ENCODE data around the gene VWA8. TPM values are rescaled to one million over a fixed set of nuclear protein-coding genes. Genes with fewer than 3 reads are reported as not detected.

Gene VWA8
- total and polyA plus RNA-seq, 12 donors, result 7.5 to 71.6 (median 54.3) TPM

GRCh38 chr13:41586216-41586615 is 374.7 kb downstream of the VWA8 start:
- no peak for DNase-seq
- Histone ChIP-seq H3K27me3 (no peaks in the 10 kb centered on the region), H3K9me3 (no peaks in the 10 kb centered on the region), H3K27ac (no peak overlapping the region), H3K4me1 (peaks cover 0 to 12% (median 0%) of the 10 kb centered on the region in 9 donors), H3K36me3 (peaks cover 0 to 69% (median 4%) of the 10 kb centered on the region in 9 donors), H3K4me3 (no peak overlapping the region)
- intact Hi-C loops (cut with DNase I), result no loop called here
- ATAC-seq, result no peak
- WGBS, 2 donors, result 87 to 90% methylated on average over 4 of the region's 4 CpGs
- TF ChIP-seq, protein P1, sequence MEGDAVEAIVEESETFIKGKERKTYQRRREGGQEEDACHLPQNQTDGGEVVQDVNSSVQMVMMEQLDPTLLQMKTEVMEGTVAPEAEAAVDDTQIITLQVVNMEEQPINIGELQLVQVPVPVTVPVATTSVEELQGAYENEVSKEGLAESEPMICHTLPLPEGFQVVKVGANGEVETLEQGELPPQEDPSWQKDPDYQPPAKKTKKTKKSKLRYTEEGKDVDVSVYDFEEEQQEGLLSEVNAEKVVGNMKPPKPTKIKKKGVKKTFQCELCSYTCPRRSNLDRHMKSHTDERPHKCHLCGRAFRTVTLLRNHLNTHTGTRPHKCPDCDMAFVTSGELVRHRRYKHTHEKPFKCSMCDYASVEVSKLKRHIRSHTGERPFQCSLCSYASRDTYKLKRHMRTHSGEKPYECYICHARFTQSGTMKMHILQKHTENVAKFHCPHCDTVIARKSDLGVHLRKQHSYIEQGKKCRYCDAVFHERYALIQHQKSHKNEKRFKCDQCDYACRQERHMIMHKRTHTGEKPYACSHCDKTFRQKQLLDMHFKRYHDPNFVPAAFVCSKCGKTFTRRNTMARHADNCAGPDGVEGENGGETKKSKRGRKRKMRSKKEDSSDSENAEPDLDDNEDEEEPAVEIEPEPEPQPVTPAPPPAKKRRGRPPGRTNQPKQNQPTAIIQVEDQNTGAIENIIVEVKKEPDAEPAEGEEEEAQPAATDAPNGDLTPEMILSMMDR (IDR thresholded peaks at IDR 0.05), result no peak

DNA sequence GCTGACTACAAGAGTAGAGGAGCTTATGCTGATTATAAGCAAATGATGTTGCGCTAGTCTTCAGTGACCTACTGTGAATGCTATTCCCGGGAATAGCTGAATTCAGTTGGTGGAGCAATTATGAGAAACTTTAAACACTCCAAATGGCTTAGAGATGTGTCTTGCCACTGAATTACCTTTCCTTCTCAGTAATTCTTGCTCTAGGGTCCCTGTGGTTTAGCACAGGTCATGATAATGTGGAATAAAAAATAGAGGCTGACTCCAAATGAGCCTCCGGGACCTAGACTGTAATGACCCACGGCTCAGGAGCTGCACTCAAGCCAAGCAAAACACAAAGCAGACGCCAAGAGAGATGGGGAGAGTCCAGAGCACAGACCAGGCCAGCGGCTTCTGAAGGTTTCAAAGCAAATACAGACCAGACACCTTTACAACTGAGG is 378.9 kb downstream of the VWA8 start:
- TF ChIP-seq, protein P1 (IDR thresholded peaks at IDR 0.05), result no peak
- intact Hi-C loops (cut with DNase I), result no loop called here
- Histone ChIP-seq H3K4me3 (no peak overlapping the region), H3K9me3 (no peaks in the 10 kb centered on the region), H3K4me1 (peaks cover 0 to 22% (median 3%) of the 10 kb centered on the region in 9 donors), H3K27me3 (no peaks in the 10 kb centered on the region), H3K36me3 (peaks cover 0 to 38% (median 3%) of the 10 kb centered on the region in 9 donors), H3K27ac (no peak overlapping the region)
- WGBS, 2 donors, result 60 to 66% methylated on average over 6 of the region's 6 CpGs
- DNase-seq (no peak), ATAC-seq (peak in 6 of 8 donors; percentile 51 to 79 (median 62))

GRCh38 chr13:41580345-41580744 is 380.6 kb downstream of the VWA8 start:
- TF ChIP-seq, protein P1 (IDR thresholded peaks at IDR 0.05), result no peak
- H3K27me3 ChIP-seq, result no peaks in the 10 kb centered on the region
- peaks cover 0 to 28% (median 5%) of the 10 kb centered on the region in 9 donors for H3K4me1 ChIP-seq
- H3K27ac ChIP-seq, result no peak overlapping the region
- DNase-seq, result no peak
- ATAC-seq, result no peak
- intact Hi-C loops (cut with DNase I), result no loop called here
- H3K4me3 ChIP-seq, result no peak overlapping the region
- no peaks in the 10 kb centered on the region for H3K9me3 ChIP-seq
- H3K36me3 ChIP-seq, result peaks cover 0 to 33% (median 0%) of the 10 kb centered on the region in 9 donors

DNA sequence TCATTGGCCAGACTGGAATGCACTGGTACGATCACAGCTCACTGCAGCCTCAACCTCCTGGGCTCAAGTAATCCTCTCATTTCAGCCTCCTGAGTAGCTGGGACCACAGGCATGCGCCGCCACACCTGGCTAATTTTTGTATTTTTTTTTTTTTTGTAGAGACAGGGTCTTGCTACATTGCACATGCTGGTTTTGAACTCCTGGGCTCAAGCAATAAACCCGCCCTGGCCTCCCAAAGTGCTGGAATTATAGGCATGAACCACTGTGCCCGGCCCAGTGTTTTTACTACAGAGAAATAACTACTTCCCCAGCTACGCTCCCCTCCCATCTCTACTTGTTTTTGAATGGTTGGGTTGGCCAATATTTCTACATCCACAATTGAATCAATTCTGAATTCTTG is 381.0 kb downstream of the VWA8 start:
- no peak for ATAC-seq
- DNase-seq, result no peak
- Histone ChIP-seq H3K27ac (no peak overlapping the region), H3K9me3 (no peaks in the 10 kb centered on the region), H3K4me1 (peaks cover 0 to 28% (median 5%) of the 10 kb centered on the region in 9 donors), H3K36me3 (peaks cover 0 to 33% (median 0%) of the 10 kb centered on the region in 9 donors), H3K4me3 (no peak overlapping the region), H3K27me3 (no peaks in the 10 kb centered on the region)
- WGBS, 2 donors, result 89 to 99% methylated on average over 6 of the region's 6 CpGs
- TF ChIP-seq, protein P1 (IDR thresholded peaks at IDR 0.05), result no peak
- intact Hi-C loops (cut with DNase I), result no loop called here

All from heart right ventricle (tissue), 16 donors.